HCT116 (cell line): ENCODE results near the gene CRYBG3.

Source experiments
- CEBPB ChIP-seq: IDR thresholded peaks from 2 replicates; pipeline ENCODE4 v1.6.1; 2012; ENCODE audit warnings: low read depth
- ELF1 ChIP-seq: IDR thresholded peaks from 2 replicates; pipeline ENCODE4 v1.6.1; 2012; ENCODE audit warnings: low read depth, borderline replicate concordance
- EZH2phosphoT487 ChIP-seq: fragments of 200-600 bp; IDR thresholded peaks from 2 replicates; pipeline ENCODE4 v1.6.1; 2018; ENCODE audit warnings: antibody characterized with exemption, borderline replicate concordance
- JUND ChIP-seq: IDR thresholded peaks from 2 replicates; pipeline ENCODE4 v1.6.1; 2012
- POLR2A ChIP-seq: IDR thresholded peaks from 2 replicates; pipeline ENCODE4 v1.7.0; 2011; ENCODE audit warnings: borderline replicate concordance; ENCODE audit not compliant: insufficient read depth, insufficient read length; ENCODE audit errors: extremely low read depth
- POLR2AphosphoS5 ChIP-seq: IDR thresholded peaks from 2 replicates; pipeline ENCODE4 v1.6.1; 2011; ENCODE audit warnings: mild to moderate bottlenecking, low read depth, low read length, moderate library complexity
- RAD21 ChIP-seq: IDR thresholded peaks from 2 replicates; pipeline ENCODE4 v1.6.1; 2012; ENCODE audit warnings: low read depth, mild to moderate bottlenecking
- YY1 ChIP-seq: IDR thresholded peaks from 2 replicates; pipeline ENCODE4 v1.6.1; 2011; ENCODE audit warnings: low read length, low read depth, moderate library complexity, mild to moderate bottlenecking; ENCODE audit not compliant: insufficient replicate concordance; ENCODE audit errors: extremely low read depth
- ZNF274 ChIP-seq: fragments of 200-500 bp; sonication (Bioruptor generic); IDR thresholded peaks from 2 replicates; pipeline ENCODE4 v1.6.1; 2014; ENCODE audit warnings: mild to moderate bottlenecking, low read depth, low read length, inconsistent platforms
- TF ChIP-seq, protein P1 (sequence below), 3 experiments: fragments of 200-600 bp in 1 of 3; sonication (generic) in 1 of 3; IDR thresholded peaks in 2 of 3; conservative IDR thresholded peaks in 1 of 3; 2 replicates each; pipeline ENCODE4 v1.5.1; 2012 to 2017; ENCODE audit warnings: low read depth in 2 of 3, low read length in 2 of 3, antibody characterized with exemption in 1 of 3, borderline replicate concordance in 1 of 3, control low read depth in 1 of 3, mild to moderate bottlenecking in 1 of 3, mixed read lengths in 1 of 3, mixed run types in 1 of 3, moderate library complexity in 1 of 3; ENCODE audit not compliant: insufficient read depth in 1 of 3
- TF ChIP-seq, protein P2 (sequence below): IDR thresholded peaks from 2 replicates; pipeline ENCODE4 v1.6.1; 2012
- TF ChIP-seq, protein P3 (sequence below): IDR thresholded peaks from 2 replicates; pipeline ENCODE4 v1.6.1; 2011; ENCODE audit warnings: mild to moderate bottlenecking, low read length, moderate library complexity; ENCODE audit not compliant: insufficient replicate concordance; ENCODE audit errors: extremely low read depth
- TF ChIP-seq, protein P4 (sequence below): IDR thresholded peaks from 2 replicates; pipeline ENCODE4 v1.6.1; 2012
- TF ChIP-seq, protein P5 (sequence below): IDR thresholded peaks from 2 replicates; pipeline ENCODE4 v1.6.1; 2012; ENCODE audit warnings: low read depth

DNA sequence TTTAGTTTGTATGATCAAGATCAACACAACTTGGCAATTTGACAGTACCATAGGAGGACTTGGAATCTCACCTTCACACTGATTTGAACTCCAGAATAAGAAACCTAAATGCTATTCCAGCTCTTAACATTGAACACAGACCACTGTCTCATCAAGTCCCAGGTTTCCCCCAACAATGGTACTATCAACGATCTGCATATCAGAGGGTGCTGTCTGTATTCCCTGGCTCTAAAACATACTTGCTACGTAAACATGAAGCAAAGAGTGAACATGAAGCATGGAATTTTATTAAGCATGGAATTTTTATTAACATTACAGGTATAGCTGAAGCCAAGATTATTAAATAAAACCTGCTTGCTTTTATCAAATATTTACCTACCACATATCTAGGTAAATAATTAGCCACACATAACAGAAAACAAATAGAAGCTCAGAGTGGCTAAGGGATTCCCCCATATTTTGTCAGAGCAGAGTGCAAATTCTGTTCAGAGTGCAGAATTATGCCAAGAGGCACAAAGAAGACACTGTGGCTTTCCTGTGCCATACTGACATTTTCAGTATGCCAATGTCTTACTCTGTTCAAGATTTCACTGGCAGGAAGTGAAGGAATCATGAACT lies 172.6 kb downstream of the CRYBG3 start:
- TF ChIP-seq RAD21 (no peak), YY1 (no peak), EZH2phosphoT487 (no peak), POLR2A (no peak), POLR2AphosphoS5 (no peak), ZNF274 (no peak), CEBPB (no peak), JUND (no peak), ELF1 (no peak)
- TF ChIP-seq, protein P1, sequence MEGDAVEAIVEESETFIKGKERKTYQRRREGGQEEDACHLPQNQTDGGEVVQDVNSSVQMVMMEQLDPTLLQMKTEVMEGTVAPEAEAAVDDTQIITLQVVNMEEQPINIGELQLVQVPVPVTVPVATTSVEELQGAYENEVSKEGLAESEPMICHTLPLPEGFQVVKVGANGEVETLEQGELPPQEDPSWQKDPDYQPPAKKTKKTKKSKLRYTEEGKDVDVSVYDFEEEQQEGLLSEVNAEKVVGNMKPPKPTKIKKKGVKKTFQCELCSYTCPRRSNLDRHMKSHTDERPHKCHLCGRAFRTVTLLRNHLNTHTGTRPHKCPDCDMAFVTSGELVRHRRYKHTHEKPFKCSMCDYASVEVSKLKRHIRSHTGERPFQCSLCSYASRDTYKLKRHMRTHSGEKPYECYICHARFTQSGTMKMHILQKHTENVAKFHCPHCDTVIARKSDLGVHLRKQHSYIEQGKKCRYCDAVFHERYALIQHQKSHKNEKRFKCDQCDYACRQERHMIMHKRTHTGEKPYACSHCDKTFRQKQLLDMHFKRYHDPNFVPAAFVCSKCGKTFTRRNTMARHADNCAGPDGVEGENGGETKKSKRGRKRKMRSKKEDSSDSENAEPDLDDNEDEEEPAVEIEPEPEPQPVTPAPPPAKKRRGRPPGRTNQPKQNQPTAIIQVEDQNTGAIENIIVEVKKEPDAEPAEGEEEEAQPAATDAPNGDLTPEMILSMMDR (IDR thresholded peaks at IDR 0.05 in 2 of 3, conservative IDR thresholded peaks at IDR 0.05 in 1 of 3; ENCODE audit: borderline replicate concordance in 1 of 3, insufficient read depth in 1 of 3, low read depth in 2 of 3, low read length in 2 of 3), result no peak
- TF ChIP-seq, protein P2, sequence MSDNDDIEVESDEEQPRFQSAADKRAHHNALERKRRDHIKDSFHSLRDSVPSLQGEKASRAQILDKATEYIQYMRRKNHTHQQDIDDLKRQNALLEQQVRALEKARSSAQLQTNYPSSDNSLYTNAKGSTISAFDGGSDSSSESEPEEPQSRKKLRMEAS, result no peak
- TF ChIP-seq, protein P3, sequence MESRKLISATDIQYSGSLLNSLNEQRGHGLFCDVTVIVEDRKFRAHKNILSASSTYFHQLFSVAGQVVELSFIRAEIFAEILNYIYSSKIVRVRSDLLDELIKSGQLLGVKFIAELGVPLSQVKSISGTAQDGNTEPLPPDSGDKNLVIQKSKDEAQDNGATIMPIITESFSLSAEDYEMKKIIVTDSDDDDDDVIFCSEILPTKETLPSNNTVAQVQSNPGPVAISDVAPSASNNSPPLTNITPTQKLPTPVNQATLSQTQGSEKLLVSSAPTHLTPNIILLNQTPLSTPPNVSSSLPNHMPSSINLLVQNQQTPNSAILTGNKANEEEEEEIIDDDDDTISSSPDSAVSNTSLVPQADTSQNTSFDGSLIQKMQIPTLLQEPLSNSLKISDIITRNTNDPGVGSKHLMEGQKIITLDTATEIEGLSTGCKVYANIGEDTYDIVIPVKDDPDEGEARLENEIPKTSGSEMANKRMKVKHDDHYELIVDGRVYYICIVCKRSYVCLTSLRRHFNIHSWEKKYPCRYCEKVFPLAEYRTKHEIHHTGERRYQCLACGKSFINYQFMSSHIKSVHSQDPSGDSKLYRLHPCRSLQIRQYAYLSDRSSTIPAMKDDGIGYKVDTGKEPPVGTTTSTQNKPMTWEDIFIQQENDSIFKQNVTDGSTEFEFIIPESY, result no peak
- TF ChIP-seq, protein P4, sequence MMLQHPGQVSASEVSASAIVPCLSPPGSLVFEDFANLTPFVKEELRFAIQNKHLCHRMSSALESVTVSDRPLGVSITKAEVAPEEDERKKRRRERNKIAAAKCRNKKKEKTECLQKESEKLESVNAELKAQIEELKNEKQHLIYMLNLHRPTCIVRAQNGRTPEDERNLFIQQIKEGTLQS, result no peak
- TF ChIP-seq, protein P5, sequence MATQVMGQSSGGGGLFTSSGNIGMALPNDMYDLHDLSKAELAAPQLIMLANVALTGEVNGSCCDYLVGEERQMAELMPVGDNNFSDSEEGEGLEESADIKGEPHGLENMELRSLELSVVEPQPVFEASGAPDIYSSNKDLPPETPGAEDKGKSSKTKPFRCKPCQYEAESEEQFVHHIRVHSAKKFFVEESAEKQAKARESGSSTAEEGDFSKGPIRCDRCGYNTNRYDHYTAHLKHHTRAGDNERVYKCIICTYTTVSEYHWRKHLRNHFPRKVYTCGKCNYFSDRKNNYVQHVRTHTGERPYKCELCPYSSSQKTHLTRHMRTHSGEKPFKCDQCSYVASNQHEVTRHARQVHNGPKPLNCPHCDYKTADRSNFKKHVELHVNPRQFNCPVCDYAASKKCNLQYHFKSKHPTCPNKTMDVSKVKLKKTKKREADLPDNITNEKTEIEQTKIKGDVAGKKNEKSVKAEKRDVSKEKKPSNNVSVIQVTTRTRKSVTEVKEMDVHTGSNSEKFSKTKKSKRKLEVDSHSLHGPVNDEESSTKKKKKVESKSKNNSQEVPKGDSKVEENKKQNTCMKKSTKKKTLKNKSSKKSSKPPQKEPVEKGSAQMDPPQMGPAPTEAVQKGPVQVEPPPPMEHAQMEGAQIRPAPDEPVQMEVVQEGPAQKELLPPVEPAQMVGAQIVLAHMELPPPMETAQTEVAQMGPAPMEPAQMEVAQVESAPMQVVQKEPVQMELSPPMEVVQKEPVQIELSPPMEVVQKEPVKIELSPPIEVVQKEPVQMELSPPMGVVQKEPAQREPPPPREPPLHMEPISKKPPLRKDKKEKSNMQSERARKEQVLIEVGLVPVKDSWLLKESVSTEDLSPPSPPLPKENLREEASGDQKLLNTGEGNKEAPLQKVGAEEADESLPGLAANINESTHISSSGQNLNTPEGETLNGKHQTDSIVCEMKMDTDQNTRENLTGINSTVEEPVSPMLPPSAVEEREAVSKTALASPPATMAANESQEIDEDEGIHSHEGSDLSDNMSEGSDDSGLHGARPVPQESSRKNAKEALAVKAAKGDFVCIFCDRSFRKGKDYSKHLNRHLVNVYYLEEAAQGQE, result no peak
